Trophoblast cell (in vitro differentiated cells and primary cell): ENCODE measurements around the gene SURF1.
"Not testable (repeated sequence)": the region's sequence is repeated elsewhere in the genome, so short reads cannot be mapped to it uniquely, and the experiment has no call there.

Source experiments
- DNase-seq, 2 donors: peaks; one replicate each; pipeline ENCODE4 v3.0.0-alpha.2; 2016
- H2AFZ ChIP-seq: 2 replicates; pipeline ENCODE4 v1.6.1; 2013; ENCODE audit warnings: low read length, moderate library complexity, mild to moderate bottlenecking; ENCODE audit not compliant: insufficient read depth, poor library complexity
- H2AK5ac ChIP-seq: 2 replicates; pipeline ENCODE4 v1.6.1; 2013; ENCODE audit warnings: mild to moderate bottlenecking, low read length
- H2BK120ac ChIP-seq: 2 replicates; pipeline ENCODE4 v1.6.1; 2013; ENCODE audit warnings: low read length, mild to moderate bottlenecking, moderate library complexity; ENCODE audit not compliant: insufficient read depth, poor library complexity
- H2BK12ac ChIP-seq: 2 replicates; pipeline ENCODE4 v1.6.1; 2013; ENCODE audit warnings: mild to moderate bottlenecking, low read length, moderate library complexity
- H2BK5ac ChIP-seq: 2 replicates; pipeline ENCODE4 v1.6.1; 2013; ENCODE audit warnings: low read length, low read depth, moderate library complexity, mild to moderate bottlenecking; ENCODE audit not compliant: poor library complexity
- H3K14ac ChIP-seq: 2 replicates; pipeline ENCODE4 v1.6.1; 2013; ENCODE audit warnings: mild to moderate bottlenecking, low read length
- H3K18ac ChIP-seq: 2 replicates; pipeline ENCODE4 v1.6.1; 2013; ENCODE audit warnings: mild to moderate bottlenecking, low read length
- H3K23ac ChIP-seq: 2 replicates; pipeline ENCODE4 v1.6.1; 2013; ENCODE audit warnings: low read length
- H3K27ac ChIP-seq: 2 replicates; pipeline ENCODE4 v1.5.1; 2013; ENCODE audit warnings: low read depth, mild to moderate bottlenecking, inconsistent platforms, low read length, moderate library complexity
- H3K27me3 ChIP-seq: 2 replicates; pipeline ENCODE4 v1.6.1; 2013; ENCODE audit warnings: inconsistent platforms, mild to moderate bottlenecking, low read length, moderate library complexity; ENCODE audit not compliant: insufficient read depth
- H3K36me3 ChIP-seq, 2 experiments: 1 replicate in 1 of 2; 2 replicates in 1 of 2; pipeline ENCODE4 v1.6.1; 2013; ENCODE audit warnings: low read length in 2 of 2, mild to moderate bottlenecking in 2 of 2, moderate library complexity in 1 of 2; ENCODE audit not compliant: insufficient read depth in 2 of 2, control insufficient read depth in 1 of 2
- H3K4ac ChIP-seq: 2 replicates; pipeline ENCODE4 v1.6.1; 2013; ENCODE audit warnings: low read depth, mild to moderate bottlenecking, low read length, moderate library complexity
- H3K4me1 ChIP-seq, 2 experiments: 1 replicate in 1 of 2; 2 replicates in 1 of 2; pipeline ENCODE4 v1.6.1; 2013; ENCODE audit warnings: low read length in 2 of 2, mild to moderate bottlenecking in 2 of 2, moderate library complexity in 1 of 2; ENCODE audit not compliant: insufficient read depth in 2 of 2, control insufficient read depth in 1 of 2
- H3K4me2 ChIP-seq: 2 replicates; pipeline ENCODE4 v1.6.1; 2013; ENCODE audit warnings: inconsistent platforms, mild to moderate bottlenecking, low read length, moderate library complexity
- H3K4me3 ChIP-seq: 2 replicates; pipeline ENCODE4 v1.5.1; 2013; ENCODE audit warnings: mild to moderate bottlenecking, low read depth, low read length, inconsistent platforms
- H3K79me1 ChIP-seq: one replicate; pipeline ENCODE4 v1.6.1; 2013; ENCODE audit warnings: low read length
- H3K79me2 ChIP-seq: 2 replicates; pipeline ENCODE4 v1.6.1; 2013; ENCODE audit warnings: low read length, mild to moderate bottlenecking; ENCODE audit not compliant: control insufficient read depth, insufficient read depth, poor library complexity
- H3K9ac ChIP-seq: 2 replicates; pipeline ENCODE4 v1.6.1; 2013; ENCODE audit warnings: mild to moderate bottlenecking, low read length
- H3K9me3 ChIP-seq: 2 replicates; pipeline ENCODE4 v1.6.1; 2013; ENCODE audit warnings: low read depth, mild to moderate bottlenecking, control low read depth, inconsistent platforms, low read length; ENCODE audit not compliant: insufficient read depth
- H4K12ac ChIP-seq: 2 replicates; pipeline ENCODE4 v1.6.1; 2013; ENCODE audit warnings: low read depth, mild to moderate bottlenecking, low read length, moderate library complexity
- H4K8ac ChIP-seq: 2 replicates; pipeline ENCODE4 v1.6.1; 2013; ENCODE audit warnings: low read depth, mild to moderate bottlenecking, low read length, moderate library complexity
- H4K91ac ChIP-seq: one replicate; pipeline ENCODE4 v1.6.1; 2013; ENCODE audit warnings: low read depth, mild to moderate bottlenecking, low read length, moderate library complexity
- WGBS: extraction: QIAGEN DNeasy Blood & Tissue Kit; methylation state at CpG from one replicate; pipeline ENCODE4 v1.1.7; 2013; ENCODE audit warnings: missing lambda C conversion rate; ENCODE audit not compliant: insufficient read length, insufficient coverage; ENCODE audit errors: extremely low coverage; 5-methylcytosine and 5-hydroxymethylcytosine counted together

The SURF1 gene

DNA sequence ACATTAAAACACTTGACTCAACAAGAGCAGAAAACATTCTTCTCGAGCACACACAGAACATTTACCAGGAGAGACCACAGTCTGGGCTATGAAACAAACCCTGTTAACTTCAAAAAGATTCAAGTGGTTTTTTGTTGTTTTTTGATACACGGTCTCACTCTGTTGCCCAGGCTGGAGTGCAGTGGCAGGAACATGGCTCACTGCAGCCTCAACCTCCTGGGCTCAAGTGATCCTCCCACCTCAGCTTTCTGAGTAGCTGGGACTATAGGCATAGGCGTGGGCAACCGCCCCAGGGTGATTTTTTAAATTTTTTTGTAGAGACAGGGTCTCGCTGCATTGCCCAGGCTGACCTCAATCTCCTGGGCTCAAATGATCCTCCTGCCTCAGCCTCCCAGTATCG is 29.3 kb downstream of the SURF1 start:
- not testable (repeated sequence) for H3K18ac ChIP-seq, H3K23ac ChIP-seq, H3K4ac ChIP-seq, H2AK5ac ChIP-seq, H2BK12ac ChIP-seq, H2BK5ac ChIP-seq, H3K4me3 ChIP-seq, H4K8ac ChIP-seq, H3K9ac ChIP-seq, H3K79me1 ChIP-seq, H4K91ac ChIP-seq, H2AFZ ChIP-seq, H3K79me2 ChIP-seq, DNase-seq, H3K27me3 ChIP-seq, H4K12ac ChIP-seq, H3K14ac ChIP-seq, H3K27ac ChIP-seq, H3K4me1 ChIP-seq, H3K4me2 ChIP-seq, H2BK120ac ChIP-seq
- Histone ChIP-seq H3K9me3 (peaks cover 16% of the 10 kb centered on the region), H3K36me3 (peaks cover 11 to 14% of the 10 kb centered on the region in 2 experiments)
- WGBS = no CpG with 5 or more reads among the region's 6 CpGs

DNA sequence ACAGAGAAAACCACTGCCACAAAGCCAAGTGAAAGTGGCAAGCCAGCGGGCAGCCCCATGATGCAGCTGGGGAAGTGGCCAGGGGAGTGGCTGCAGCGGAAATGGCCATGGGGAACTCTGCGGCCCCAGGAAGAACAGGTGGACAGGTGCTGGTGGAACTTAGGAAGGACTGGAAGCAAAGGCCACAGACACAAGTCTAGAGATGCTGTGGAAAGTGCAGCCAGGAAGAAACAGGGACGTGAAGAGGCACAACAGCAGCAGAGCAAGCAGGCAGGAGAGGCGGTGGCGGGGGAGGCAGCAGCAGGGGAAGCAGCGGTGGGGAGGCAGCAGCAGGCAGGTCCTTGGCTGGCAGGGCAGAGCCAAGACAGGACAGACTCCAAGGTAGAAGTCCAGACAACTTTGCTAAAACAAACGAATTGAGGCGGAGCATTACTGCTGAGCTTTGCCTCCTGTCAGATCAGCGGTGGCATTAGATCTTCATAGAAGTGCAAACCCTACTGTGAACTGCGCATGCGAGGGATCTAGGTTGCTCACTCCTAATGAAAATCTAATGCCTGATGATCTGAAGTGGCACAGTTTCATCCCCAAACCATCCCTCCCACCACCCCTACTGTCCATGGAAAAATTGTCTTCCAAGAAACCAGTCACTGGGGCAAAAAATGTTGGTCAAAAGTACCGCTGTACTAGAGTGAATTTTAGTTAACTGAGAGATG is 32.1 kb downstream of the SURF1 start:
- Histone ChIP-seq H3K23ac (no peak overlapping the region), H4K12ac (no peak overlapping the region), H2AK5ac (no peak overlapping the region), H3K79me1 (no peaks in the 10 kb centered on the region), H2BK12ac (no peak overlapping the region), H3K79me2 (no peaks in the 10 kb centered on the region), H2AFZ (no peak overlapping the region), H3K9me3 (peaks cover 16% of the 10 kb centered on the region), H3K9ac (no peak overlapping the region), H2BK120ac (no peak overlapping the region), H3K27ac (no peak overlapping the region), H4K91ac (no peak overlapping the region), H3K14ac (no peak overlapping the region), H3K18ac (no peak overlapping the region), H2BK5ac (no peak overlapping the region), H3K4me2 (no peak overlapping the region), H3K4me1 (no peaks in the 10 kb centered on the region), H4K8ac (no peak overlapping the region), H3K36me3 (no peaks in the 10 kb centered on the region), H3K27me3 (no peaks in the 10 kb centered on the region), H3K4me3 (no peak overlapping the region), H3K4ac (no peak overlapping the region)
- no peak for DNase-seq
- no CpG with 5 or more reads among the region's 13 CpGs for WGBS

DNA sequence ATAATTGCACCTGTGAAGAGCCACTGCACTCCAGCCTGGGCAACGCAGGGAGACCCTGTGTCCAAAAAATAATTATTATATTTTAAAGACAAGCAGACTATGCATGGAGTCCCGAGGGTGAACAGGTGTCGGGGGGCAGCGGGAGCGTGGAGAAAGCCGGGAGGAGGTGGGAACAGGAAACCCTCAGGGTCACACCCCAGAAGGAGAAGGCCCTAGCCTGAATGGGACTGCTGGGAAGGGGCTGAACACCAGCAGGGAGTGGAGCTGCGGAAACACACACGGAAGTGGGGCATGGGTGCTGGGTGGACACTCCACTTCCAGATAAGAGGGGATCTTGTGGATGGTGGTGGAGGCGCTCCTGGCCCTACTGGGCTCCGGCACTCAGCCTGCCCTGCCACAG is 33.1 kb downstream of the SURF1 start:
- Histone ChIP-seq H4K91ac (no peak overlapping the region), H3K27ac (no peak overlapping the region), H3K14ac (no peak overlapping the region), H4K12ac (no peak overlapping the region), H2BK12ac (no peak overlapping the region), H3K9me3 (peaks cover 16% of the 10 kb centered on the region), H3K27me3 (no peaks in the 10 kb centered on the region), H2AFZ (no peak overlapping the region), H3K79me1 (no peaks in the 10 kb centered on the region), H2BK5ac (no peak overlapping the region), H3K79me2 (no peaks in the 10 kb centered on the region), H3K4me2 (no peak overlapping the region), H3K23ac (no peak overlapping the region), H3K4me1 (no peaks in the 10 kb centered on the region), H3K4ac (no peak overlapping the region), H2BK120ac (no peak overlapping the region), H2AK5ac (no peak overlapping the region), H3K4me3 (no peak overlapping the region), H3K9ac (no peak overlapping the region), H4K8ac (no peak overlapping the region), H3K18ac (no peak overlapping the region), H3K36me3 (no peaks in the 10 kb centered on the region)
- no CpG with 5 or more reads among the region's 10 CpGs for WGBS
- no peak for DNase-seq

DNA sequence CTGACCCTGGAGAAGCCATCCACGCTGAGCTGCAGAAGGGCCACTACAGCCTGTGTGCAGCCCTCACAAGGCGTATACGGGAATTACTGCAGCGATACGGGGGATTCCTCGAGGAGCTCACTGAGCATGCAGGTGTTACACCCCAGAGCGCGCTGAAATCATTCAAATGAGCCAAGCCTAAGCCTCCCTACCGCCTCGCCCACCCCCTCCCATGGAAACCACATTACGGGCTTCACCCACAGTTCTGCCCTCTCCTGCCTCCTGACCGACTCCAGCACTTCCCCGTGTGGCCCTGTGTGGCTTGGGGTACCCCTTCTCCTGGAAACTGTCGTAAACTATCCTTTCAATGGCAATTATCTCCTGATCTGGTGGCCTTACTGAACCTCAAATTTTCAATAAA is 33.6 kb downstream of the SURF1 start:
- no peak overlapping the region for H4K8ac ChIP-seq
- no CpG with 5 or more reads among the region's 14 CpGs for WGBS
- H3K18ac ChIP-seq = no peak overlapping the region
- H4K91ac ChIP-seq = no peak overlapping the region
- no peak overlapping the region for H3K27ac ChIP-seq
- no peaks in the 10 kb centered on the region for H3K79me1 ChIP-seq
- no peak overlapping the region for H2BK120ac ChIP-seq
- no peaks in the 10 kb centered on the region for H3K27me3 ChIP-seq
- H2BK12ac ChIP-seq = no peak overlapping the region
- no peak overlapping the region for H3K23ac ChIP-seq
- no peaks in the 10 kb centered on the region for H3K36me3 ChIP-seq
- no peaks in the 10 kb centered on the region for H3K79me2 ChIP-seq
- H4K12ac ChIP-seq = no peak overlapping the region
- H2BK5ac ChIP-seq = no peak overlapping the region
- H2AFZ ChIP-seq = no peak overlapping the region
- no peaks in the 10 kb centered on the region for H3K4me1 ChIP-seq
- no peak overlapping the region for H3K4me3 ChIP-seq
- no peak overlapping the region for H3K4me2 ChIP-seq
- no peak overlapping the region for H3K14ac ChIP-seq
- no peak overlapping the region for H3K9ac ChIP-seq
- no peak overlapping the region for H3K4ac ChIP-seq
- H3K9me3 ChIP-seq = peaks cover 16% of the 10 kb centered on the region
- H2AK5ac ChIP-seq = no peak overlapping the region
- DNase-seq = no peak
